Erythroblast (primary cell): ENCODE measurements around the gene EXOC2.

Experiments
- GATA1 ChIP-seq: IDR thresholded peaks from 2 replicates; pipeline ENCODE4 v1.6.1; 2011; ENCODE audit warnings: low read depth, mild to moderate bottlenecking, control low read depth, low read length, moderate library complexity
- POLR2A ChIP-seq: IDR thresholded peaks from 2 replicates; pipeline ENCODE4 v1.6.1; 2011; ENCODE audit warnings: mild to moderate bottlenecking, low read length

GRCh38 chr6:492178-492577, 200.8 kb downstream of the EXOC2 start:
- TF ChIP-seq POLR2A (no peak), GATA1 (no peak)
